ENCODE results near the gene SMIM29. TPM values are rescaled to one million over a fixed set of nuclear protein-coding genes. Genes with fewer than 3 reads are reported as not detected.

SMIM29 gene
- total RNA-seq, 4 donors from 2014 or later = 8.2 to 14.9 (median 12.5) TPM

- Histone ChIP-seq H3K36me3 (no peaks in the 10 kb centered on the region), H3K27ac (no peak overlapping the region), H3K4me1 (peaks cover 10 to 36% (median 26%) of the 10 kb centered on the region in 4 donors), H3K4me3 (no peak overlapping the region), H3K9me3 (no peaks in the 10 kb centered on the region), H3K27me3 (no peaks in the 10 kb centered on the region)
- TF ChIP-seq CTCF (IDR thresholded peaks at IDR 0.05) (no peak), EP300 (IDR thresholded peaks at IDR 0.05; ENCODE audit: low read depth) (no peak), POLR2A (IDR thresholded peaks at IDR 0.05) (no peak), POLR2AphosphoS5 (IDR thresholded peaks at IDR 0.05) (no peak)
- in situ Hi-C loops (cut with MboI; ENCODE audit: low pct_ligation_motif_present in 1 of 4, low pct_unique_long_range_greater_than_20kb in 1 of 4, low sequenced_read_pairs in 3 of 4) = loop anchor here in 1 of 4 donors (10.0 kb wide), 1 partner anchor 172 kb away; no protein-coding TSS in a partner anchor
- DNase-seq = no peak
- 65% methylated on average over 5 of the region's 5 CpGs; no CpG with 5 or more reads in 1 of the 2 donors for WGBS, 2 donors (ENCODE audit: low coverage in 1 of 2)
- intact Hi-C loops (cut with DNase I; ENCODE audit: low total_unique reads) = loop anchor here (10.0 kb wide), 1 partner anchor 172 kb away; no protein-coding TSS in a partner anchor
Observed at GRCh38 chr6:34243131-34243771, 5.6 kb downstream of the SMIM29 start.

GRCh38 chr6:34242252-34243130, 6.3 kb downstream of the SMIM29 start:
- intact Hi-C loops (cut with DNase I; ENCODE audit: low total_unique reads) = loop anchor here (10.0 kb wide), 1 partner anchor 172 kb away; no protein-coding TSS in a partner anchor
- Histone ChIP-seq H3K4me3 (no peak overlapping the region), H3K36me3 (no peaks in the 10 kb centered on the region), H3K27ac (no peak overlapping the region), H3K9me3 (no peaks in the 10 kb centered on the region), H3K4me1 (peaks cover 10 to 35% (median 29%) of the 10 kb centered on the region in 4 donors), H3K27me3 (no peaks in the 10 kb centered on the region)
- in situ Hi-C loops (cut with MboI; ENCODE audit: low pct_ligation_motif_present in 1 of 4, low pct_unique_long_range_greater_than_20kb in 1 of 4, low sequenced_read_pairs in 3 of 4) = loop anchor here in 1 of 4 donors (10.0 kb wide), 1 partner anchor 172 kb away; no protein-coding TSS in a partner anchor
- no peak for TF ChIP-seq POLR2AphosphoS5 (IDR thresholded peaks at IDR 0.05)
- no peak for TF ChIP-seq CTCF (IDR thresholded peaks at IDR 0.05)
- no peak for TF ChIP-seq POLR2A (IDR thresholded peaks at IDR 0.05)
- no peak for TF ChIP-seq EP300 (IDR thresholded peaks at IDR 0.05; ENCODE audit: low read depth)
- 84% methylated on average over 7 of the region's 7 CpGs; no CpG with 5 or more reads in 1 of the 2 donors for WGBS, 2 donors (ENCODE audit: low coverage in 1 of 2)
- no peak for DNase-seq

- WGBS, 2 donors (ENCODE audit: low coverage in 1 of 2) = 88 to 93% methylated on average over 3 to 13 of the region's 13 CpGs
- intact Hi-C loops (cut with DNase I; ENCODE audit: low total_unique reads) = loop anchor here (10.0 kb wide), 1 partner anchor 173 kb away; no protein-coding TSS in a partner anchor
- no peaks in the 10 kb centered on the region for H3K36me3 ChIP-seq
Observed at GRCh38 chr6:34241351-34242215, 7.2 kb downstream of the SMIM29 start.

More at GRCh38 chr6:34241351-34242215, 7.2 kb downstream of the SMIM29 start:
- DNase-seq = no peak
- in situ Hi-C loops (cut with MboI; ENCODE audit: low pct_ligation_motif_present in 1 of 4, low pct_unique_long_range_greater_than_20kb in 1 of 4, low sequenced_read_pairs in 3 of 4) = loop anchor here in 1 of 4 donors (10.0 kb wide), 1 partner anchor 173 kb away; no protein-coding TSS in a partner anchor
- no peak overlapping the region for H3K4me3 ChIP-seq
- TF ChIP-seq POLR2A (IDR thresholded peaks at IDR 0.05) (no peak), EP300 (IDR thresholded peaks at IDR 0.05; ENCODE audit: low read depth) (no peak), CTCF (IDR thresholded peaks at IDR 0.05) (no peak), POLR2AphosphoS5 (IDR thresholded peaks at IDR 0.05) (no peak)
- peaks cover 10 to 35% (median 29%) of the 10 kb centered on the region in 4 donors for H3K4me1 ChIP-seq
- H3K27me3 ChIP-seq = no peaks in the 10 kb centered on the region
- H3K9me3 ChIP-seq = no peaks in the 10 kb centered on the region
- no peak overlapping the region for H3K27ac ChIP-seq

Data from transverse colon (tissue), 4 donors.